NCI-H2196 (cell line): ENCODE measurements around the gene KRTAP5-8.
"Not testable (repeated sequence)": the region's sequence is repeated elsewhere in the genome, so short reads cannot be mapped to it uniquely, and the experiment has no call there.

Source experiments
- DNase-seq: peaks from one replicate; lab custom pipeline; 2025; ENCODE audit not compliant: unreplicated experiment; lab: John Stamatoyannopoulos, UW

Gene KRTAP5-8

DNA sequence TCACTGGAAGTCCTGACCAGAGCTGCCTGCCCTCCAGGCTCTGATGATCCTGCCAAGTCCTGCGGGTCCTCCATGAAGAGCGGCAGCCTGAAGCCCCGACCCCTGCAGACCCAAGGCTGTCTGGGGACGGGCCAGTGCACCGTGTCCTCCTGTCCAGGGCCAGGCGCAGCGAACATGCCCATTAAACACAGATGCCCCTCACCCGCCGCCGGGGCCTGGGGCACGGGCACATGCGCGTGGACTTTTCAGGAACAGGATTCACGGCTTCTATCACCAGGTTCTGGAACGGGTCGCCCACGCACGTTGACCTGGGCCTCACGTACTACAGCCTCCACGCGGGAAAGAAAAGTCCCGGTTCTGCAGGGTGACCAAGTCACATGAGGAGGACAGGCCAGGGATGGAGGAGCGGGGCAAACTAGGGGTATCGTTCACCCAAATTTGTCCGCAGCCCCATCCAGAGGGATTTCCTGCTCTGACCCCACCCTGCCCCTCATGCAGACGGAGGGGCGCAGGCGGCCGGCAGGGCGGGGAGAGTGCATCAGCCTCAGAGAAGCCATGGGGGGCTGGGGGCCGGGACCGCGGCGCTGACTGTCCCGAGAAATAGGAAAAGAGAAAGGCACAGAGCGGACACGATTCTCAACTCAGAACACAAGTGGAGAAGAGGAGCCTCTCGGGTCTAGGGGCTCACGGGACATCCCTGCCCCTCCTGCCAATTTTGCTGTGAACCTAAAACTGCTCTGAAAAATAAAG lies 33.5 kb downstream of the KRTAP5-8 start:
- DNase-seq, result not testable (repeated sequence)

GRCh38 chr11:71572811-71573210 lies 35.0 kb downstream of the KRTAP5-8 start:
- no peak for DNase-seq

GRCh38 chr11:71574418-71574817 lies 36.6 kb downstream of the KRTAP5-8 start:
- DNase-seq, result no peak

DNA sequence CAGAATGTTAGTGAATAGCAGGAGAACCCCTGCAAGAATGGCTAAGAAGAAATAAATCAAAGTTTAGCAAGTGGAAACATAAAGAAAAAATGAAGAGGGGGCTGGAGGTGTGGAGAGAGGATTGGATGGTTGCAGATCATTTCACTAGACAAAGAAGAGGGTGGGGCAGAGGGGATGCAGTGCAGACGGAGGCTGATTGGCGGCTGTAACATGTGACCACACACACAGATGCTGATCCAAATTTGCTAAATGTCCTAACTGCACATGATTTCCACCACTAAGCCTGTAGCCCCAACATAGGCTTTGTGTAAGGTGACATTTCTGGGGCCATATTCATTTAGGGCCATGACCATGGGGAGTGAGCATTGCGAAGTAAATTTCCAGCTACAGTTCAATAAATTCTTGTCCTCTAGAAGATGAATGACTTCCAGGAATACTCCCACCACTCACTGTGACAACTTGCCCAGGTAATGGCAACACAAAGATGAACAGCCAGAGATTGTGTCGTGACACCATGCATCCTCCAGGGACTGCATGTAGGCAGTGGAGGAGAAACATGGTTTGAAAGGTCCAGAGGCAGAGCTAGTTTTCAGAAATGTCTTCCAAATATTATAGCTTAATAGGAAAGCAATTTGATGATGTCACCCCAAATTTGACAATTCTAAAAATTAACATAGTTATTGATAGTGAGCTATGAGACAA lies 38.0 kb downstream of the KRTAP5-8 start:
- DNase-seq, result no peak

DNA sequence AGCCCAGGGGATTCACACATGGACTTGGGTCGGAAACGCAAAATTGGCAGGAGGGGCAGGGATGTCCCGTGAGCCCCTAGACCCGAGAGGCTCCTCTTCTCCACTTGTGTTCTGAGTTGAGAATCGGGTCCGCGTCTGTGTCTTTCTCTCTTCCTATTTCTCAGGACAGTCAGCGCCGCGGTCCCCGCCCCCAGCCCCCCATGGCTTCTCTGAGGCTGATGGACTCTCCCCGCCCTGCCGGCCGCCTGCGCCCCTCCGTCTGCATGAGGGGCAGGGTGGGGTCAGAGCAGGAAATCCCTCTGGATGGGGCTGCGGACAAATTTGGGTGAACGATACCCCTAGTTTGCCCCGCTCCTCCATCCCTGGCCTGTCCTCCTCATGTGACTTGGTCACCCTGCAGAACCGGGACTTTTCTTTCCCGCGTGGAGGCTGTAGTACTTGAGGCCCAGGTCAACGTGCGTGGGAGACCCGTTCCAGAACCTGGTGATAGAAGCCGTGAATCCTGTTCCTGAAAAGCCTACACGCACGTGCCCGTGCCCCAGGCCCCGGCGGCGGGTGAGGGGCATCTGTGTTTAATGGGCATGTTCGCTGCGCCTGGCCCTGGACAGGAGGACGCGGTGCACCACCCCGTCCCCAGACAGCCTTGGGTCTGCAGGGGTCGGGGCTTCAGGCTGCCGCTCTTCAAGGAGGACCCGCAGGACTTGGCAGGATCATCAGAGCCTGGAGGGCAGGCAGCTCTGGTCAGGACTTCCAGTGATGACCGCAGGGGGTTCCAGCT lies 39.1 kb downstream of the KRTAP5-8 start:
- DNase-seq, result not testable (repeated sequence)

DNA sequence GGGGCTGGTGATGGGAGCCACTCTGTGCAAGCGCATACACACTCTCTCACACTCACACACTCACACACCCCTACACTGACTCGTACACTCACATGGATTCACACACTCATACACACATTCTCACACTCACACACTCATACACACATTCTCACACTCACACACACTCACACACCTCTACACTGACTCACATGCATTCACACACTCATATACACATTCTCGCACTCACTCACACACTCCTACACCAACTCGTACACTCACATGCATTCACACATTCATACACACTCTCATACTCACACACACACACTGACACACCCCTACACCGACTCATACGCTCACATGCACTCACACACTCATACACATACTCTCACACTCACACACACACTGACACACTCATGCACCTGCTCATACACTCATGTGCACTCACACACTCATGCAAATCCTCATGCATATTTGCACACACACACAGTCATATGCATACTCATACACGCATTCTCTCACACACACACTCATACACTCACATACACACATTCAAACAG lies 39.7 kb downstream of the KRTAP5-8 start:
- DNase-seq, result no peak

DNA sequence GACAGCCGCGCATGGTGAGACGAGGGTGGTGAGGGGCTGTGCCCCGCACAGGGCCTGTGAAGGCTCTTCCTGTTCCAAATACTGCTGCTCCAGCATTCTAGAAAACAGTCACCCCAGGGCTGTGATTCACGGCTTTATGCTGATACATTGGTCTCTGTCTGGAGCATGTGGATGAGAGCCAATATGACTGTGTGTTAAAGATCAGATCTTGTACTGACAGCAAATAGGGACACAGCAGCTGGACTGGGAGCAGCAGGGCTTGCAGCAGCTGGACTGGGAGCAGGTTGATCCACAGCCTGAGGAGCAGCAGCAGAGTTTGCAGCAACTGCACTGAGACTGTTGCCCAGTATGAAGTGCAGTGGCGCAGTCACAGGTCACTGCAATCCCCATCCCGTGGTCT lies 41.7 kb downstream of the KRTAP5-8 start:
- DNase-seq, result not testable (repeated sequence)

DNA sequence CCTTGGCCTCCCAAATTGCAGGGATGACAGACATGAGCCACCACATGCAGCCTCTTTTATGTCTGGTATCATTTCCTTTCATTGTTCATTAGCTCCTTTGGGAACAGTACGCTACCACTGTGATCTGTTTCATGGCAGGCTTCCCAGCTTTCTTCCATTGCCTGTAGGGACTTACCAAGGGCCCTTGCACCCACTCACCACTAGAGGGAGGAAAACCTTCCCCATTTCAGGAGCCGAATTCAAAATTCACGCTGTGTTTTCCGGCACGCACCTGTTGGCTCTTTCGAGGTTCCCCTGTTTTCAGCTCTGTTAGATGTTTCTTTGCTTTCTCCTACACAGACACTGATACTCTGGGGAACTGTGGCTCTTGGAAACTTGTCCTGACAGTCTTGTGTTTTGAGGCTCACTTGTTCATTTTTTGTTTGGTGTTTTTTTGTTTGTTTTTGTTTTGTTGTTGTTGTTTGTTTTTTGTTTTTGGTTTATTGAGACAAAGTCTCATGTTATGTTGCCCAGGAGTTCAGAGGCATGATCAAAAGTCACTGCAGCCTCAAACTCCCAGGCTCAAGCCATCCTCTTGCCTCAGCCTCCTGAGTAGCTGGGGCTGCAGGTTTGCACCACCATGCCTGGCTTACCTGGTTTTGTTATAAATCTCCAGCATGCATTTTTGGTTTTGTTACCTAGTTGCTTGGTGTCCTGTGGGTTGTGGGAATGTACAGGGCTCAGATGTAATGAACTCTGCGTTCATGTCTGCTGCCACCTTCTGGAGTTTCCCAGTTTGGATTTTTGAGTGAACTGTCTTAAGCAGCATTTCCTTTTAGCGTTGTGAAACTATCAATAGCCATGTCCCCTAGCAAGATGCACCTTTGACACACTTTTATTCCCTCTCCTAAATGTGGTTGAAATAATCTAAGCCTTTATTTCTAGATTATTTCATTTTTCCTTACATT lies 42.5 kb downstream of the KRTAP5-8 start:
- DNase-seq, result peak; percentile 84

GRCh38 chr11:71581826-71582225 lies 44.0 kb downstream of the KRTAP5-8 start:
- DNase-seq, result no peak

GRCh38 chr11:71582309-71582895 lies 44.6 kb downstream of the KRTAP5-8 start, which contains the start of gene KRTAP5-11:
TSS of gene KRTAP5-11 (minus strand) at chr11:71582875. CDS start at chr11:71582837, 38 bp downstream.
- DNase-seq, result no peak

DNA sequence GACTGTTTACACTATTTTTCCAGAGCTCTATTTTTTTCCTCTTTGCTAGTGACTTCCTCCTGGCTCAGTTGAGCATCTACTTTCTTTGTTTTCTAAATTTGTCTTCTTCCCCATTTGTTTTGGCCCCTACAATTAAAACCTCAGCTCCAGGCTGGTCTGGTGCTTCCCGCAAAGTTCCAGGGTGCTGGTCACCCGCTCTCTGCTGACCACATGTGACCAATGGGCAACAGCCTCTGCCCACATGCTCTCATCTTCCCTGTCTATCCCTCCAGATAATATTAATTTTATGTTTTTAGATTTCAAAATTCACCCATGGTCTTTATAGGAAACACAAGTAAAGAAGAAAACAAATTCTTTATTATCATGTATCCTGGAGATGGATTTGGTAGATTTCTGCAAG lies 45.1 kb downstream of the KRTAP5-8 start:
- DNase-seq, result not testable (repeated sequence)

GRCh38 chr11:71585673-71586072 lies 47.8 kb downstream of the KRTAP5-8 start:
- not testable (repeated sequence) for DNase-seq

GRCh38 chr11:71588314-71588713 lies 50.5 kb downstream of the KRTAP5-8 start:
- not testable (repeated sequence) for DNase-seq
